ENCODE measurements around the gene STARD5.

- TF ChIP-seq CTCF (IDR thresholded peaks at IDR 0.05) (no peak), POLR2A (IDR thresholded peaks at IDR 0.05) (no peak)
Measured at GRCh38 chr15:81299630-81300273, 24.2 kb downstream of the STARD5 start.
